DMS153 treated with DMSO at 0.1 percent for 48 hours (cell line): Measurements from ENCODE around the gene TMEM185A.
"Not testable (repeated sequence)": the region's sequence is repeated elsewhere in the genome, so short reads cannot be mapped to it uniquely, and the experiment has no call there.

Experiments
- DNase-seq: peaks from one replicate; lab custom pipeline; 2025; ENCODE audit not compliant: unreplicated experiment; lab: John Stamatoyannopoulos, UW

TMEM185A gene

DNA sequence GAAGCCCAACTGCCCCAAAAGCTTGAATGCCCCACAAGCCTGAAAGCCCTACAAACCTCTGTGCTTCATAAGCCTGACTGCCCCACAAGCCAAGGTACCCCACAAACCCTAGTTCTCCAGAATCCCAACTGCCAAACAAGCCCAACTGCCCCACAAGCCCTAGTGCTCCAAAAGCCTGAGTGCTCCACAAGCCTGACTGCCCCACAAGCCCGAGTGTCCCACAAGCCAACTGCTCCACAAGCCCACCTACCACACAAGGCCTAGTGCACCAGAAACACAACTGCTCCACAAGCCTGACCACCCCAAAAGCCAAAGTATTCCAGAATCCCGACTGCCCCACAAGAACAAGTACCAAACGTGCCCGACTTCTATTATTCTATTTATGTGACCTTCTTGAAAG lies 68.2 kb downstream of the TMEM185A start:
- DNase-seq, result no peak

DNA sequence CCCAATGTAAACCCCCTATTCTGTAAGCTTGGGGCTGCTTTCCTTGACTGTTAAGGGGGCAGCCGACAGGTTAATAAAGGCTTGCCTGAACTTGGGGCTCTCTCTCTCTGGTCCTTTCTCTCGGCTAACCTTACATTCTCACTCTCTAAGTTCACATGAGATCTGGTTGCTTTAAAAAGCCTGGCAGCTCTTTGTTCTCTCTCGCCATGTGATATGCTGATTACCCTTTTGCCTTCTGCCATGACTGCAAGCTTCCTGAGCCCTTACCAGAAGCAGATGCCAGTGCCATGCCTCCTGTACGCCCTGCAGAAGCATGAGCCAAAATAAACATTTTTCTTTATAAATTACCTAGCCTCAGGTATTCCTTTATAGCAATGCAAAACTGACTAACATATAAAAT lies 76.3 kb downstream of the TMEM185A start:
- not testable (repeated sequence) for DNase-seq

DNA sequence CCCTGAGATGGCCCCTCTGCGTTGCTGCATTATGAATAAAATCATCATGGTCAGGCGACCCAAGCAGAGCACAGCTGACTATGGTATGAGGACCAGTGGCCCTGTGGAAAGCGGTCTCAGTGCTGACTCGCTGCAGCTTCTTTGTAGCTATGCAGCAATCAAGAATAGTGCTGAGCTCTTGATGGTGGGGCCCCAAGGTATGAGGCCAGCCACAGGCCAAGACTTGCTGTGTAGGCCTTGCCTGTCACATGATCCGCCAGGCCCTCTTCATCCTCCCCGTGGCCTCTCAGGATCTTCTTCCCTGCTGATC lies 79.7 kb downstream of the TMEM185A start:
- DNase-seq, result not testable (repeated sequence)

DNA sequence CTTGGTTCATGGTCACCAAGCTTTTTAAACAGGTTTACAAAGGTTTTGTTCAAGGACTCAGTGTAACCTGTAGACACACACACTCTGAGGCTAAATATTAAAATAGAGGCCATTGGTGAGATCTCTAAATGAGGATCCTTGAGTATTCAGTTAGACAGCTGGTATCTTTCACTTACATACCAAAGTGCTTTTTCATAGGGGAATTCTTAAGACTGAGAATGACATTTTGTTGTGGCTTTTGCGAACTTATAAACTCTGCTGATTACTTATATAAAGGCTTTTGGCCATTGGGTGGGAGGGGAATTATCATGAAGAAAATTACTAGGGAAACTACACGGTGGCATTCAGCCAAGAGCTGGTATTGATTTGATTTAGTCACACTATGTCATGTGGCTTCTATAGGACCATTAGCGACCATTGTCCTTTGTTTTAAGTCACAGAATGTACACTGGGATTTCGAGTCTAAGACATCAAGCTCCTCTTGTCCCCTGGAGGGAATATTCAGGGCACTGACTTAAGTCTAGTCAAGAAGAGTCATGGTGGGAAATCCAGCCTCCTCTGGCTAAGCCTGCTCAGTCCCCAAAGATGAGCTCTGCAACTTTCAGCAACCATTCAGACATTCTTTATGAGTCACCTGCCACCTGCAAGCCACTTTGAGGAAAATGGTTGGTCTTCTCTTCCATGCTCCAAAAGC lies 80.2 kb downstream of the TMEM185A start:
- DNase-seq, result not testable (repeated sequence)

DNA sequence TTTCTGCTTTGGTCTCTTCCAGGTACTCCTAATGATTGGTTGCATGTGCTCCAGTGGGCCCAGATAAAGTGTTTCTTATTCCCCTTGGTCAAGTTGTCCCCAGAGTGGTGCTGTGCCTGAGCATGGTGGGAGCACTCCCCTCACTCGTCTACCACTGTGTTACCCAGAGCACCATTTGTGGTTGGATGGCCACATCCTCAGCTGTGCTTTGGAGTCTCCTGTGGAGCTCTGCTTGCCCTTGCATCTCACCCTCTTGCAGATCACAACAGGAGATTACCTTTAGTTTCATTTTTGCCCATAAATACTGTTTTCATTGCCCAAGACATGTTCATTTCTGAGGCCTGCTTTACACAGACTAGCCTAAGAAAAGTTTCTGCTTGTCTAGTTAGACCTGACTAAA lies 81.1 kb downstream of the TMEM185A start:
- not testable (repeated sequence) for DNase-seq

DNA sequence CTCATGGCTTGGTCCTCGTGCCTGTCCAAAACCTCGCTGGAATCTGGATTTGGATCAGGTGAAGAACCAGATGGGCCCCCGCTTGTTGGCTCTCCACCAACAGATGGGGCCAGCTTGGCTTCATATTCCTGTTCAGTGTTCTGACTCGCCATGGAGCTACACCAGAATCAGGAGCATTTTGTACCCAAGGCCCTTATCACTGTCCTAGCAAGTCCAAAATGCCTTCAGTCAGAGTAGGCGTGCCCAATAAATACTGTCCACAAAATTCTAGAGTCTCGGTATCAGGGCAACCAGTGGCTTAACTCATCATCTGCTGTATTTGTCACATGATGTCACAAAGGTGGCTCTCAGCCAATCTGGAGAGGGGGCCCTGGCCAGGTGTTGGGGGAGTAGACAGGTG lies 81.9 kb downstream of the TMEM185A start, which contains the start of gene HSFX3:
TSS of gene HSFX3 (minus strand) at position 224 of the 400 bp plus-strand sequence. CDS start at position 152, 72 bp downstream.
- not testable (repeated sequence) for DNase-seq

DNA sequence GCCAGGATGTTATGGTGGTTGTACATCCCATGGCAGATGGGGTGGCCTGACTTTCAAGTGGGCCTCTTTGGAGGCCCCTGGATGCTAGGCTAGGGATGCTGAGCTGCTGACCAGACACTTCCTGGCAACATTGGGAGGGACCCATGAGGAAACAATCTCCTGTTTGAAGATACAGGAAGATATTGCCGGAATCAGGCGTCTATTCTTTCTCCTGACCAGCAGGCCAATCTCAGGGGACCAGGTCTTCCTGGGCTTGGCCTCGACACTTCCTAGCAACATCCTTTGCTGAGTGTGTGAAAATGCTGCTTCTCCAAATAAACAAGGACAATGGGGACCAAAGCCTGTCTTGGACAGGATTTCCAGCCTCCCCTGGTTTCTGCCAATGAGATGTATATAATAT lies 83.8 kb downstream of the TMEM185A start:
- DNase-seq, result not testable (repeated sequence)

DNA sequence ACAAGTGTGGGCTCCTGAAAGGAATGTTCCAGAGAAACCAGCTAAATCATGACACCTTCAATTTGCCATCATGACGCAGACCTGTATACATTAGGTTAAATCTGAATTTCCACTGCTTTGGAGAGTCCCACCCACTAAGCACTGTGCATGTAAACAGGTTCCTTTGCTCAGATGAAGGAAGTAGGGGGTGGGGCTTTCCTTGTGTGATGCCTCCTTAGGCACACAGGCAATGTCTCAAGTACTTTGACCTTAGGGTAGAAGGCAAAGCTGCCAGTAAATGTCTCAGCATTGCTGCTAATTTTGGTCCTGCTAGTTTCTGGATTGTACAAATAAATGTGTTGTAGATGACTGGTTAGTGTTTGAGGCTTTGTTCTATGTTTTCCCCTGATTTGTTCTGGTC lies 84.6 kb downstream of the TMEM185A start:
- not testable (repeated sequence) for DNase-seq
